Endodermal cell (in vitro differentiated cells): ENCODE data around the gene IRF2BP2. TPM values are rescaled to one million over a fixed set of nuclear protein-coding genes. Genes with fewer than 3 reads are reported as not detected.
A peak's percentile ranks its signal among the peaks of the same experiment; 100 is the strongest.

Experiments
- DNase-seq: peaks from one replicate; pipeline ENCODE4 v3.0.0-alpha.2; 2017
- H3K27ac ChIP-seq: 2 replicates; pipeline ENCODE4 v1.5.1; 2013; ENCODE audit warnings: mild to moderate bottlenecking, low read depth, low read length, moderate library complexity
- H3K27me3 ChIP-seq: 2 replicates; pipeline ENCODE4 v1.6.1; 2013; ENCODE audit warnings: mild to moderate bottlenecking, low read length, moderate library complexity; ENCODE audit not compliant: insufficient read depth, control insufficient read depth, poor library complexity, severe bottlenecking
- H3K36me3 ChIP-seq: 2 replicates; pipeline ENCODE4 v1.7.0; 2013; ENCODE audit warnings: mild to moderate bottlenecking, low read length, moderate library complexity; ENCODE audit not compliant: control insufficient read depth, insufficient read depth
- H3K4me1 ChIP-seq: one replicate; pipeline ENCODE4 v1.7.0; 2013; ENCODE audit warnings: low read length; ENCODE audit not compliant: control insufficient read depth, insufficient read depth
- H3K4me3 ChIP-seq: 2 replicates; pipeline ENCODE4 v1.5.1; 2013; ENCODE audit warnings: mild to moderate bottlenecking, low read length, moderate library complexity
- H3K9ac ChIP-seq: 2 replicates; pipeline ENCODE4 v1.6.1; 2013; ENCODE audit warnings: mild to moderate bottlenecking, low read length, moderate library complexity; ENCODE audit not compliant: poor library complexity, severe bottlenecking; ENCODE audit errors: extremely low read depth
- H3K9me3 ChIP-seq: 2 replicates; pipeline ENCODE4 v1.6.1; 2013; ENCODE audit warnings: mild to moderate bottlenecking, low read length, moderate library complexity; ENCODE audit not compliant: control insufficient read depth
- H3K27ac Mint-ChIP-seq: 2 replicates; pipeline ENCODE4 v1.8.0; 2020; ENCODE audit warnings: mixed read lengths
- H3K27me3 Mint-ChIP-seq: 2 replicates; pipeline ENCODE4 v1.8.0; 2021; ENCODE audit warnings: mild to moderate bottlenecking, mixed read lengths; ENCODE audit not compliant: insufficient read depth
- H3K36me3 Mint-ChIP-seq: 2 replicates; pipeline ENCODE4 v1.8.0; 2020; ENCODE audit warnings: low read depth, mixed read lengths
- H3K4me1 Mint-ChIP-seq: 2 replicates; pipeline ENCODE4 v1.8.0; 2020; ENCODE audit warnings: mixed read lengths
- H3K4me3 Mint-ChIP-seq: 2 replicates; pipeline ENCODE4 v1.8.0; 2020; ENCODE audit warnings: mild to moderate bottlenecking, moderate library complexity, mixed read lengths
- H3K9me3 Mint-ChIP-seq: 2 replicates; pipeline ENCODE4 v1.8.0; 2020; ENCODE audit warnings: mild to moderate bottlenecking, mixed read lengths
- WGBS, 2 experiments: methylation state at CpG; one replicate each; pipeline versions ENCODE4 v1.1.5 to v1.1.7; 2013; ENCODE audit warnings: missing lambda C conversion rate in 2 of 2, mixed read lengths in 1 of 2; ENCODE audit not compliant: insufficient coverage in 1 of 2, insufficient read length in 1 of 2; 5-methylcytosine and 5-hydroxymethylcytosine counted together
- total RNA-seq, 2 donors: library from RNA; stranded (reverse); fragmentation: NEBNext Ultra II Directional in 1 of 2; extraction: Animal tissue kit (Norgen Biotek cat#: 25700) in 1 of 2; gene quantifications; 2 replicates in 1 of 2; 3 replicates in 1 of 2; pipeline ENCODE4 v1.2.1, GENCODE V29; 2021
- TF ChIP-seq, protein P1 (sequence below): fragments of 200-600 bp; sonication (generic); conservative IDR thresholded peaks from 2 replicates; pipeline ENCODE4 v1.5.0; 2021; ENCODE audit warnings: antibody characterized with exemption, mild to moderate bottlenecking

The IRF2BP2 gene
- total RNA-seq, 2 donors from 2014 or later: 41.6 to 45.7 TPM

DNA sequence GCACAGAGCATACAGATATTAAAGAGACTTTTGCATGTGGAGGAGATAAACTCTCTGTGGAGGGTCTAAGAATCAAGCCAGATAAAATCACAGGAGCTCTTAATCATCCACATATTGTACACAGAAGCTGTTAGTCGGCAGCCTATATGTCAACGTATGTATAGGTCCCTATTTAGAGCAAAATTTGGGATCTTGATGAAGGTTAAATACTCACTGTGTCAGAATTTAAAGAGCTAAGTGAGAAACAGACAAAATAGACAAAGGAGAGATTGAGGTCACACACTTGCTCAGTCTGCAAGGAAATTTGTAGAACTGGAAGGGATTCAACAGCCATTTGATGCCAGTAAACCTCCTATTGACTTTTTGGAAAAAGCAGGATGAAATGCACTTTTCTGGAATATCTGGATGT is 4.1 kb upstream of the IRF2BP2 start:
- Mint-ChIP-seq H3K4me3 (no peak overlapping the region), H3K27ac (no peak overlapping the region), H3K36me3 (no peaks in the 10 kb centered on the region), H3K27me3 (no peaks in the 10 kb centered on the region), H3K4me1 (peaks cover 45% of the 10 kb centered on the region), H3K9me3 (no peaks in the 10 kb centered on the region)
- Histone ChIP-seq H3K27me3 (no peaks in the 10 kb centered on the region), H3K36me3 (no peaks in the 10 kb centered on the region), H3K4me1 (peaks cover 17% of the 10 kb centered on the region), H3K4me3 (no peak overlapping the region), H3K9ac (no peak overlapping the region), H3K9me3 (no peaks in the 10 kb centered on the region), H3K27ac (no peak overlapping the region)
- WGBS, 2 experiments: 92 to 98% methylated on average over 2 of the region's 2 CpGs
- TF ChIP-seq, protein P1, sequence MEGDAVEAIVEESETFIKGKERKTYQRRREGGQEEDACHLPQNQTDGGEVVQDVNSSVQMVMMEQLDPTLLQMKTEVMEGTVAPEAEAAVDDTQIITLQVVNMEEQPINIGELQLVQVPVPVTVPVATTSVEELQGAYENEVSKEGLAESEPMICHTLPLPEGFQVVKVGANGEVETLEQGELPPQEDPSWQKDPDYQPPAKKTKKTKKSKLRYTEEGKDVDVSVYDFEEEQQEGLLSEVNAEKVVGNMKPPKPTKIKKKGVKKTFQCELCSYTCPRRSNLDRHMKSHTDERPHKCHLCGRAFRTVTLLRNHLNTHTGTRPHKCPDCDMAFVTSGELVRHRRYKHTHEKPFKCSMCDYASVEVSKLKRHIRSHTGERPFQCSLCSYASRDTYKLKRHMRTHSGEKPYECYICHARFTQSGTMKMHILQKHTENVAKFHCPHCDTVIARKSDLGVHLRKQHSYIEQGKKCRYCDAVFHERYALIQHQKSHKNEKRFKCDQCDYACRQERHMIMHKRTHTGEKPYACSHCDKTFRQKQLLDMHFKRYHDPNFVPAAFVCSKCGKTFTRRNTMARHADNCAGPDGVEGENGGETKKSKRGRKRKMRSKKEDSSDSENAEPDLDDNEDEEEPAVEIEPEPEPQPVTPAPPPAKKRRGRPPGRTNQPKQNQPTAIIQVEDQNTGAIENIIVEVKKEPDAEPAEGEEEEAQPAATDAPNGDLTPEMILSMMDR: no peak
- DNase-seq: no peak

DNA sequence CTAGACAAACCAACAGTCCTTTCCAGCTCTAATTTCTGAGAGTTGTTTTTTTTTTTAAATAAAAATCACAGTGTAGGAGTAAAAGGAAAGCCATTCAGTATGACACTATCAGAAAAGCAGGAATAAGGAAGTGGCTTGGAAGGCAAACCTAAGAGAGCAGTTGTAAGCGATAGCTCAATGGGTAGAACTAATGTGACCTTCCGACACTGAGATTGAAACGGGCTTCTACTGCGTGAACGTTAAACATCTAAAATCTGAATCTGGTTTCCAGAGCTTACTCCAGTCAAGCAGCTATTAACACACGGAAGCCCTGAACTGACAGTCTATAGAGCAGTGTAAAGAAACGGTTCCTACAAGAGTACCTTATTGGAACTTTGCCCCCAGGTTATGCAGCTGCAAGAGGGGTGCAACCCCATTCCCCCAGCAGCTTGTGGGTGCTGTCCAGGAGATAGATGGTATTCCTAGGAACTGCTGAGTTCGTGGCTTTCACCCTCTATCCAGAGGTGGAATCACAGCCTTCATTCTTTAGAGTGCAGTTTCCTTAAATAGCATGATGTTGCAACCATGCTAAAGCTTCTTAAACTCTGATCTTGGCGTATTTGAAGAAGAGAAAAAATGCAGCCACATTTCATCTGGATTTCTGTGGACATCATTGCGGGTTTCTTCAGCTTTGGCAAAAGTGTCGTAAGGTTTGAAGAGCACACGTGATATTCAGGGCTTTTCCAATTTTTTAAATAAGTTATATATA is 3.3 kb upstream of the IRF2BP2 start:
- Mint-ChIP-seq H3K27ac (peak overlapping the region; percentile 74), H3K36me3 (peaks cover under 1% of the 10 kb centered on the region), H3K9me3 (no peaks in the 10 kb centered on the region), H3K4me1 (peaks cover 39% of the 10 kb centered on the region), H3K27me3 (no peaks in the 10 kb centered on the region), H3K4me3 (no peak overlapping the region)
- Histone ChIP-seq H3K4me3 (no peak overlapping the region), H3K9ac (no peak overlapping the region), H3K36me3 (no peaks in the 10 kb centered on the region), H3K27me3 (no peaks in the 10 kb centered on the region), H3K27ac (peak overlapping the region; percentile 76), H3K9me3 (no peaks in the 10 kb centered on the region), H3K4me1 (peaks cover 12% of the 10 kb centered on the region)
- WGBS, 2 experiments: 72 to 92% methylated on average over 9 to 12 of the region's 12 CpGs
- TF ChIP-seq, protein P1: no peak
- no peak for DNase-seq

DNA sequence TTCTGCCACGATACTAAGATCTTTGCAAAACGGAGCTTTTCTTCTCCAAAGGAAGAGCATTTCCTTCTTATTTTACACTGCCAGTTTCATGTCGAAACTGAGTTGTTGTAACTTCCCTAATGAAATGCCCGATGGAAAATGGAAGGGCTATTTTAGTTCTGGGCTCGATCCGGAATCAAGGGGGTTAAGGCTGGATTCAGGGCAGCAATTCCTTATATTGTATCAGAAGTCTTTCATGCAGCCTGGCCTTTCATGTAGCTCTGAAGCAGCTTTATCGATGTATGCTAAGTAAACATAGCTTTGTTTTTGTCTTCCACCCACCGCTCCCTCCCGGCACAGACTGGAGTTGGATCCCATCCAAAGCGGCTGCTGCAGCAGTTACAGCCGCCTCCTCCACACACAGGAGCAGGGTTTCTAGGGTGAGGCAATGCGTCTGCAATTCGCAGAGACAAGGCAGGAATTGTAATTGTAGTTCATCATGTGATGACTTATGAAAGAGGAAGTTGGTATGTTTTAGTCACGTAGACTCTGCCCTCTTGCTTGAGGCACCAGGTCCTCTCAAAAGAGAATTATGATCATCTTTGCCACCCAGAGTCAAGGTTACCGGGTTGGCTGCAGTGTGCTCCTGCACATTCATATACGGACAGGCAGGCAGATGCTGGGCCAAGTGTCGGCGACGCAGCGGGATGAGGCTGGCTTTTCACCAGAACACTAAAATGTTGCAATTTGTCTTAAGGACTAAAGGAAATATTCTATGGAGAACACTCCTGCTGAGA is 2.6 kb upstream of the IRF2BP2 start:
- no peaks in the 10 kb centered on the region for H3K27me3 Mint-ChIP-seq
- Histone ChIP-seq H3K27ac (peak overlapping the region; percentile 76), H3K4me1 (peaks cover 10% of the 10 kb centered on the region), H3K27me3 (no peaks in the 10 kb centered on the region), H3K4me3 (no peak overlapping the region), H3K9me3 (no peaks in the 10 kb centered on the region), H3K9ac (peak overlapping the region; percentile 96), H3K36me3 (peaks cover 6% of the 10 kb centered on the region)
- H3K4me1 Mint-ChIP-seq: peaks cover 44% of the 10 kb centered on the region
- H3K9me3 Mint-ChIP-seq: no peaks in the 10 kb centered on the region
- H3K27ac Mint-ChIP-seq: peak overlapping the region; percentile 95
- peak overlapping the region; percentile 77 for H3K4me3 Mint-ChIP-seq
- WGBS, 2 experiments: 67 to 80% methylated on average over 15 to 20 of the region's 20 CpGs
- peak; percentile 68 for DNase-seq
- peaks cover 8% of the 10 kb centered on the region for H3K36me3 Mint-ChIP-seq
- TF ChIP-seq, protein P1: no peak
